Cardiac fibroblast (primary cell): ENCODE results near the gene DPYSL4.

Experiments used
- DNase-seq, 2 donors: peaks; one replicate each; pipeline versions ENCODE4 v3.0.0 to v3.0.0-alpha.2; 2010; ENCODE audit warnings: low read depth in 2 of 2
- H3K4me3 ChIP-seq, 2 donors: replicated peaks in 1 of 2; 1 replicate in 1 of 2; 2 replicates in 1 of 2; pipeline ENCODE4 v1.5.1; 2011; ENCODE audit warnings: low read depth in 2 of 2, low read length in 2 of 2, mild to moderate bottlenecking in 2 of 2, moderate library complexity in 1 of 2
- CTCF ChIP-seq: IDR thresholded peaks from one replicate; pipeline ENCODE4 v1.5.1; 2011; ENCODE audit warnings: low read depth, mild to moderate bottlenecking, low read length, inconsistent platforms

The DPYSL4 gene

GRCh38 chr10:132248455-132249225 is 61.9 kb downstream of the DPYSL4 start:
- DNase-seq, result peak; percentile 5 to 17
- H3K4me3 ChIP-seq, result peak overlapping the region; percentile 1 to 28
- no peak for TF ChIP-seq CTCF

DNA sequence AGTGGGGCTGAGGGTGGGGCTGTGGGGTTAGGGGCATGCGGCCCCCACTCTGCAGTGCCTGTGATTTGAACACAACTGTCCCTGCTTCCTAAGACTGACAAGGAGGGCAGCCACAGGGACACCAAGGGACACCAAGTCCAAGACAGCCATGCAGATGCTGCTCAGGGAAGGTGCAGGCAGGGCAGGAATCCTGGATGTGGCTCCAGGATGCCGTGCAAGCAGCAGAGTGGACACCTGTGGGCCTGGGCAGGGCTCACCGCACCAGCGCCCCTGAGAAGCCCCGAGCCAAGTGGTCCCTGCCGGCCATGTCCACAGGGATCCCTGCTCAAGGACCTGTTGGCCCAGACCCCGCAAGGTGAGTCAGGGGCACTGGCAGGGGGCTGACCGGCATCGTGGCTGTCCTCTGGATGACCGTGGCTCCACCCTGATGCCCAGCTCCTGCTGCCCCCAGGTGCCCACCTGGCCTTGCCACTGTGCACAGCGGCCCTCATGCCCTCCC is 62.5 kb downstream of the DPYSL4 start:
- no peak overlapping the region for H3K4me3 ChIP-seq
- no peak for DNase-seq
- TF ChIP-seq CTCF, result no peak

GRCh38 chr10:132249824-132250375 is 63.2 kb downstream of the DPYSL4 start:
- H3K4me3 ChIP-seq, result no peak overlapping the region
- DNase-seq, result no peak

DNA sequence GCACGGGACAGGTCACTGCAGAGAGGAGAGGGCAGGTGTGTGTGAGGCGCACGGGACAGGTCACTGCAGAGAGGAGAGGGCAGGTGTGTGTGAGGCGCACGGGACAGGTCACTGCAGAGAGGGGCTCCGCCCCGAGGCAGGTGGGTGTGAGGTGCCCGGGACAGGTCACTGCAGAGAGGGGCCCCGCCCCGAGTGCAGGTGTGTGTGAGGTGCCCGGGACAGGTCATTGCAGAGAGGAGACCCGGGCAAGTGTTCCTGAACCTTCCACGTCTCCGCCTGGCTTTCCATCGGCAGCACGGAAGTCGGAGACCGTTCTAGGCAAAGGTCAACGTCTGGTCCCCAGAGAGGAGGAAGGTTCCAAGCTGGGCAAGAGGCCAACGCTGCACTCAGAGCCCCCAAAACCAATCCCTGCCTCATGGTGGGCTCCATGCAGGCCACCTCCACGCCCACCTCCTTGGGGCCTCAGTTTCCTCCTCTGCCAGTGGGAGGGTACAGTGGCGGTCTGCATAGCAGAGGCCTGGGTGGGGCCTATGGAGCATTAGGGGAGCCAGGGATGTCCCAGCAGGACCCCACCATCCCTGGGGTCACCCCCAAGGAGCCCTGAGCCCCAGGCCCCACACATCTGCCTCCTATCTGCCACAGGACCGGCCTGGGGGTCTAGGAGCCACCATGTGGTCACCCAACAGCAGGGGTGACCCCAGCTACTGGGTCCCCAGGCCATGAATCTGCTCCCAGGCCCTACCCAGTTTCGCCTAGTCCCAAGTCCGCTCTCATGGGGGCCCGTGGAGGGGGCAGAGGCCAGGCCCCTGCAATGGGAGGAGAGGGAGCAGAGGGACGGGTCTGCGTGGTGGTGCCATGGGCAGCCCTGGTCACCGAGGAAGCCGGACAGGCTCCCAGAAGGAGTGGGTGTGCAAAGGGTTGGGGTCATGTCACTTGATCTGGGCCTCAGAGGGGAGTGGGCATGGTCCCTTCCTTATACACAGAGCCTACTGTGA is 64.0 kb downstream of the DPYSL4 start:
- no peak overlapping the region for H3K4me3 ChIP-seq
- TF ChIP-seq CTCF, result no peak
- DNase-seq, result no peak

More at GRCh38 chr10:132249824-132250375, 63.2 kb downstream of the DPYSL4 start:
- no peak for TF ChIP-seq CTCF

DNA sequence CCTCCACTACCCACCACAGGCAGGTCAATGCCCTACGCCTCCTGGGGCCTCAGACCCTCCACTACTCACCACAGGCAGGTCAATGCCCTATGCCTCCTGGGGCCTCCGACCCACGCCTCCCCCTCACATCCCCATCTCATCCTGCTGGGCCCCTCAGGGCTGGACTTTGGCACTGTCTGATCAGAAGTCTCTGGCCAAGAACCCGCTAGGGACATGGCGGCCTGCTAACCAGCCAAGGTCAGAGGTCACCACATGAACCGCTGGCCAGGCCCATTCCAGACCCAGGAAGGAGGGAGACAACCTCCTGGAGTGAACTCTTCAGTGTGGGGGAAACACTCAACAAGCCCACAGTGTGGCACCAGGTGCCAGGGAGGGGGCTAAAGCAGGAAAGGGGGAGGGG is 65.2 kb downstream of the DPYSL4 start:
- TF ChIP-seq CTCF, result no peak
- no peak for DNase-seq

GRCh38 chr10:132252412-132252811 is 65.7 kb downstream of the DPYSL4 start:
- no peak overlapping the region for H3K4me3 ChIP-seq
- DNase-seq, result no peak
- TF ChIP-seq CTCF, result no peak

More for the DNA sequence above, 65.2 kb downstream of the DPYSL4 start:
- H3K4me3 ChIP-seq, result no peak overlapping the region
